SIG-M5 treated with dmso at 0.1 percent for 504 hours (cell line): ENCODE data around the gene HELZ.
A peak's percentile ranks its signal among the peaks of the same experiment; 100 is the strongest.
"Not testable (repeated sequence)": the region's sequence is repeated elsewhere in the genome, so short reads cannot be mapped to it uniquely, and the experiment has no call there.

Experiments
- DNase-seq: peaks from one replicate; lab custom pipeline; 2025; ENCODE audit not compliant: unreplicated experiment; lab: John Stamatoyannopoulos, UW

Gene HELZ

DNA sequence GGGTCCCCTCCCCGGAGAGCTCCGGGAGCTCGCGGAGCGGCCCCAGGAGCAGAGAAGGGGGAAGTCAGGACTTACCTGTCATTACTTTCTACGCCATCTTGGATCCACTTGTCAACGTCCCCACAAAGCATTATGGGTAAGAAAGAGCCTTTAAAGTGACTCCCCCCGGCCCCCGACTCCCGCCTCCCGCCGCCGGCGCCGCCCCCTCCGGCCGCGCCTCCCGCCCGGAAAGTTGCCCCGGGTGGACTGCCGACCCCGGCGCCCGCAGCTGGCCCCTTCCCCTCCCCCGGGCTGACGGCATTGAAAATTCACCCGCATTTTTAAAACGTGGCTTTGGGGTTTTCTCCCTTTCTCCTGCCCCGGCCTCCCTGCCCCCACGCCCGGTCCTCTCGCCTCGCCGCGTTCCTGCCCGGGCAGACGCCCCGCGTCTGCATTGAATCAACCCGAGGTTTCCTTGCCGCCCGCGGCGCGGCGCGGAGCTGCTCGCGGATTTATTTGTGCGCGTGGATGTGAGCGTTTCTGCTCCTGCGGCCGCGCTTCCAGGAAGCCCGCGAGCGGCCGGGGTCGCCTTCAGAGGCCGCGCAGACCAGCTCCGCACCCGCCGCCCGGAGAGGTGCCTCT, at the start of gene HELZ:
TSS of gene HELZ (minus strand) at position 124 of the 621 bp plus-strand sequence. CDS start 26,392 bp downstream, outside the sequence.
- DNase-seq: peak; percentile 92

GRCh38 chr17:67293251-67294203, 48.5 kb upstream of the HELZ start:
- peak; percentile 84 for DNase-seq

- no peak for DNase-seq
Observed at GRCh38 chr17:67290711-67291291, 45.8 kb upstream of the HELZ start.

DNA sequence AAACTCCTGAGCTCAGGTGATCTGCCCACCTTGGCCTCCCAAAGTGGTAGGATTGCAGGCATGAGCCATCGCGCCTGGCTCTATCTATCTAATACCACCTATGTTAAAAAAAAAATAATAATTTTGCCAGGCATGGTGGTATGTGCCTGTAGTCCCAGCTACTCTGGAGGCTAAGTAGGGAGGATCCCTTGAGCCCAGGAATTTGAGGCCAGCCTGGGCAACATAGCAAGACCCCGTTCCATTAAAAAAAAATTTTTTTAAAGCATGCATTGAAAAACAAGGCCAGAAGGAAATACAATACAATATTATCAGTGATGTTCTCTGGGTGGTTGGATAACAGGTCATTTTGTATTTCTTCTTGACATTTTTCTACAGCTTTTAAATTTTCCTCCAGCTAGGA, 45.2 kb upstream of the HELZ start:
- no peak for DNase-seq

- DNase-seq: no peak
Observed at GRCh38 chr17:67289181-67289876, 44.3 kb upstream of the HELZ start.

GRCh38 chr17:67286826-67287225, 41.8 kb upstream of the HELZ start:
- DNase-seq: not testable (repeated sequence)

GRCh38 chr17:67285360-67285759, 40.4 kb upstream of the HELZ start:
- DNase-seq: no peak

GRCh38 chr17:67283731-67284516, 38.9 kb upstream of the HELZ start:
- no peak for DNase-seq

DNA sequence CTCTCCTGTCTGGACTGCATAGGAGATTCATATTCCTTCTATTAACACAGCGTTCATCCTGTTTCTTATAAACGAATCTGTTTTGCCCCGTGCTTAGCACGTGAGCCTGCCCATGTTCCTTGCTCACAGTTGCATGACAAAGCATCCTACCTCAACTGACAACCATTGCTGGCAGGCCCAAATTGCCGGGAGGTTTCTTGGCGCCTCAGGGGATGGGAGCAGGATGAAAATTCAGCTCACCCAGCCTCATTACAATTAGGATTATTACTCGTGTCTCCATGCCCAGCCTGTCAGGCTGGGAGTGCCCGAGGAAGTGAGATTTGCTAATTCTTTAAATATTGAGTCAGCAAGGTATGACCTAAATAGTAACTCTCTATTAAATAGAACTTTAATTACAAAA, 36.7 kb upstream of the HELZ start:
- no peak for DNase-seq

DNA sequence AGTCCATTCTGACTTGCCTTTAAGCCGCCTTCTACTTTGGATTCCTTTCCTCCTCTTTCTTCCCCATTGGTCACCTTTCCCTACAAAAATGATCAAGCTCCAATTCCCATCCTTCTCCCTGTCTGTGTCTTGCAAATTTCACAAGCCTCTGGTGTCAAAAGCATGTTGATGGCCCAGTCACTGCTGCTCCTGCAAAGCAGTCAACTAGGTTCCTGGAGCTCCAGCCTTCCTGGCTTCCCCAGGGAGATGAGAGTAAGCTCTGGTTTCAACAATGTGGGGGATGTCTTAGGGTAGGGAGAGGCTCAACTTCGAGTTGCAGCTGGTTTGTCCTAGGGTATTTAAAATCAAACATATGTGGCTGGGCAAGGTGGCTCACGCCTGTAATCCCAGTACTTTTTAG, 36.1 kb upstream of the HELZ start:
- no peak for DNase-seq

DNA sequence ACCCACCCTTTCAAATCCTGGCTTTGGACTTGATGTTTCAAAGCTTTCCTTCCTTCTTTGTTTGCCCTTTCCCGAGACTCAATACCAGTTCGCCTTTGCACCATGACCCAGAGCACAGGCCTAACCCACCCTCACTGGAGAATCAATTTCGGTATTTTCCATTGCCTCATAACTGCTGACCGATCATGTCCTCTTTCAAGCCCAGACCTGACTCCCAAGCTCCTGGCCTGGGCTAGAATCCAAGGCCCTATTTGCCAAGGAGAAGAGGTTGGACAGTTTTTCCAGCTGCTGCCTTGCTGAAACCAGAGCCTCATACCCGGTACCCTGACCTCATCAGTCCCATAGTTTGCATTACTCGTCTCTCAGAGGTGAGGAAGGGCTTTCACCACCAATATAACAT, 35.3 kb upstream of the HELZ start:
- no peak for DNase-seq

GRCh38 chr17:67279115-67279514, 34.1 kb upstream of the HELZ start:
- no peak for DNase-seq

GRCh38 chr17:67278363-67278762, 33.4 kb upstream of the HELZ start:
- no peak for DNase-seq

DNA sequence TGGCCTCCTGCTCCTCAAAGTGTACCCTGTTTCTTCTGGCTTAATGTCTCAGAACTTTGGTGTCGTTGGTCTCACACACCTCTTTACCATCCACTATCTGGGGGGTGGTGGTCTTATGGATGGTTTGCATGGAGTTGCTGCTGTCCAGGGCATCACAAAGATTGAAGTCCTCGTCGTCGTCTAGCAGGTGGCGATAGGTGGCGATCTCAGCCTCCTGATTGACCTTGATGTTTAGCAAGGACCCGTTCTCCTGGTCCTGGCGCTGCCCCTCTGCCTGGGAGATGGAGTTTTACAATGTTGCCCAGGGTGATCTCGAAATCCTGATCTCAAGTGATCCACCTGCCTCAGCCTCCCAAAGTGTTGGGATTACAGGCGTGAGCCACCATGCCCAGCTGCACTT, 31.1 kb upstream of the HELZ start:
- DNase-seq: no peak

DNA sequence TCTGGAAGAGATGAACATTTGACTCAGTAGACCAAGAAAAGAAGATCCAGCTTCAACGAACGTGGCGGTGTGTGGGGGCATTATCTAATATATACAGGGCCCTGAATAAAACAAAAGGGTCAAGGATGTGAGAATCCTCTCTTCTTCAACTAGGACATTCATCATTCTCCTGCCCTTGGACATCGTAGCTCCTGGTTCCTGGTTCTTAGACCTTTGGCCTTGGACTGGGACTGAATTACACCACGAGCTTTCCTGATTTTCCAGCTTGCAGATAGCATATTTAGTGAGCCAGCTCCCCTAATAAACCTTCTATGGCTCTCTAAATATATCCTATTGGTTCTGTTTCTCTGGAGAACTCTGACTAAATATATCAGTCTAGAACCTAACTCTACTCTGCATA, 29.5 kb upstream of the HELZ start:
- DNase-seq: no peak

DNA sequence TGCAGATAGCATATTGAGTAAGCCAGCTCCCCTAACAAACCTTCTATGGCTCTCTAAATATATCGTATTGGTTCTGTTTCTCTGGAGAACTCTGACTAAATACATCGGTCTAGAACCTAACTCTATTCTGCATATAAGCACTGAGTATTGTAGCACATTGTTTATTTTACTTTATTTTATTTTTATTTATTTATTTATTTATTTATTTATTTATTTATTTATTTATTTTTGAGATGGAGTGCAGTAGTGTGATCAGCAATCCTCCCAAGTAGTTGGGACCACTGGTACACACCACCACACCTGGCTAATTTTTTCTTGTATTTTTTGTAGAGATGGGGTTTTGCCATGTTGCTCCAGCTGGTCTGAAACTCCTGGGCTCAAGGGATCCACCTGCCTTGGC, 28.9 kb upstream of the HELZ start:
- no peak for DNase-seq

DNA sequence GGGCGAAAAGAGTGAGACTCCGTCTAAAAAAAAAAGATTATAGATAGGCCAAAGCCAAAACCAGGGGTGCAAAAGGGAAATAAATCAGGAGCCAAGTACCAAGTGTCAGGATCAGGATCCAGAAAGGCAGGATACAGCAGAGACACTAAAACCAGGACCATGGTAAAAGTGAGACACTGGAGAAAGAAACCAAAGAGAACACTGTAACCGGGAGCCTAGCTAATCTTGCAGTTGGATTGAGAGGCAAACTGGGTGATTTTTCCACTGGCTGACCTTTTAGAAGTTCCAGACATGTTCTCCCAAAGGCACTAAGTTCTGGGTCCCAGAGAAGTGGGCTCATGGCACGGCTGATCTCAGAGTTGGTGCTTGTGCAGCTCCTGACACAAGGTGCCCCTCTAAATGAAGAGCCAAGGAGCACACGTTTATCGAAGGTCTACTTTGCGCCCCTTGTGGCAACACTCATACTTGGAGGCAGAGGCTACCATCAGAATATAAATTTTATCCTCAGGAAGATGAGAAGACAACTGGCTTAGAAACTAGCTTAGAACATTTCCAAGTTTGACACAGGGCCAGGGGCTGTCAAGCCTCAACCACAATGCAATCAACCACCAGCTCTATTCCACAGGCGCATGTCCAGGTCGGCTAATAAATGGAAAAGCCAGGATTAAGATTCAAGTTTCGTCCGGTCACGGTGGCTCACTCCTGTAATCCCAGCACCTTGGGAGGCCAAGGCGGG, 27.5 kb upstream of the HELZ start:
- peak; percentile 41 for DNase-seq

GRCh38 chr17:67271187-67271586, 26.2 kb upstream of the HELZ start:
- DNase-seq: not testable (repeated sequence)

DNA sequence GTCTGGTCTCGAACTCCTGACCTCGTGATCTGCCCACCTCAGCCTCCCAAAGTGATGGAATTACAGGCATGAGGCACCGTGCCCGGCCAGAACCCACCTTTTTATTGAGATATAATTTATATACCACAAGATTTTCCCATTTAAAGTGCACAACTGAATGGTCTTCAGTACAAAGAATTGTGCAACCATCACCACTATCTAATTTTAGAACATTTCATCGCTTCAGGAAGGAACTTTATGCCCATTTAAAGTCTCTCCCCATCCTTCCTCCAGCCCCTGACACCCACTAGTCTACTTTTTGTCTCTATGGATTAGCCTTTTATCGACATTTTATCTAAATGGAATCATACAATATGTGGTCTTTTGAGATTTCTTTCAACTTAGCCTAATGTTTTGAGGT, 25.4 kb upstream of the HELZ start:
- DNase-seq: peak; percentile 82

DNA sequence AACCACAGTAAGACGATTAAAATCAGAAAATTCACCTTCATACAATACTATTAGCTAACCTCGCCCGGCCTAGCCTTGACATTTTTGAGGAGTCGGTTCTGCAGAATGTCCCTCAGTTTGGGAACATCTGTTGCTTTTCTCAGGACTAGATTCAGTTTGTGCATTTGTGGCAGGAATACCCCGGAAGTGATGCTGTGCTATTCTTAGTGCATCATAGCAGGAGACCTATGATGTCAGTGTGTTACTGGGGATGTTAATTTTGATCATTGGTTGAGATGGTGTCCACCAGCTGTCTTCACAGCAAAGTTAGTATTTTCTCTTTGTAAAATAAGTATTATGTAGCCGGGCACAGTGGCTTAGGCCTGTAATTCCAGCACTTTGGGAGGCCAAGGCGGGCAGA, 21.5 kb upstream of the HELZ start:
- DNase-seq: no peak
